ENCODE data around the gene PPP2R2D. TPM values are rescaled to one million over a fixed set of nuclear protein-coding genes. Genes with fewer than 3 reads are reported as not detected.
A peak's percentile ranks its signal among the peaks of the same experiment; 100 is the strongest.

PPP2R2D gene
- total RNA-seq, 1 experiment from 2014 or later, result 23.7 TPM

DNA sequence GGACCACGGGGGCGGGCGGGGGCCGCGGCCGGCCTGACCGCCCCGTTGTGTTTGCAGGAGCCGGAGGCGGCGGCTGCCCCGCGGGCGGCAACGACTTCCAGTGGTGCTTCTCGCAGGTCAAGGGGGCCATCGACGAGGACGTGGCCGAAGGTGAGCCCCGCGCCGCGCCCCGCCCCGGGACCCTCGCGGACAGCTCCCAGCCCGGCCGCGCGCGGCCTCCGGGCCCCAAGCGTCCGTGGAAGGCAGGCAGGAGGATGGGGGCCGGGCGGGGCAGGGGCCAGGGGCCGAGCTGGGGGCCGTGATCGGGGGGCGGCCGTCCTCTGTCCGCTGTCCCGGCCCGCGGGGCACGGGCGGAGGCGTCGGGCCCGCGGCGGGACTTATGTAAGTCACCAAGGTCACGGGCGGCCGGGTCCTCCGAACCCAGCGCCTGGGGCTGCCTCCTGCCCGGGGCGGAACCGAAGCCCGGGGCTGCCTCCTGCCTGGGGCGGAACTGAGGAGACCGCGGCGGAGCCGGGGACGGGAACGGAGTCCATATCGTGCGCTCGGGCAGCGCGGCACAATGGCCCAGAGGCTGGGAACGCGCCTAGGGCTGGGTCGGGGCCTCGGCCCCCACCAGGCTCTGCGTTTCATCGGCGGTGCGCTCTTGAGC, 497 bp downstream of the PPP2R2D start:
- Mint-ChIP-seq H3K4me1 (ENCODE audit: low read depth, unreplicated experiment) (peaks cover 22% of the 10 kb centered on the region), H3K4me3 (ENCODE audit: low read depth, unreplicated experiment) (peak overlapping the region; percentile 79), H3K27me3 (ENCODE audit: unreplicated experiment) (peaks cover 21% of the 10 kb centered on the region), H3K27ac (ENCODE audit: unreplicated experiment) (peak overlapping the region; percentile 82), H3K36me3 (ENCODE audit: insufficient read depth, unreplicated experiment) (peaks cover 24% of the 10 kb centered on the region), H3K9me3 (ENCODE audit: low read depth, unreplicated experiment) (no peaks in the 10 kb centered on the region)
- TF ChIP-seq, protein P1, sequence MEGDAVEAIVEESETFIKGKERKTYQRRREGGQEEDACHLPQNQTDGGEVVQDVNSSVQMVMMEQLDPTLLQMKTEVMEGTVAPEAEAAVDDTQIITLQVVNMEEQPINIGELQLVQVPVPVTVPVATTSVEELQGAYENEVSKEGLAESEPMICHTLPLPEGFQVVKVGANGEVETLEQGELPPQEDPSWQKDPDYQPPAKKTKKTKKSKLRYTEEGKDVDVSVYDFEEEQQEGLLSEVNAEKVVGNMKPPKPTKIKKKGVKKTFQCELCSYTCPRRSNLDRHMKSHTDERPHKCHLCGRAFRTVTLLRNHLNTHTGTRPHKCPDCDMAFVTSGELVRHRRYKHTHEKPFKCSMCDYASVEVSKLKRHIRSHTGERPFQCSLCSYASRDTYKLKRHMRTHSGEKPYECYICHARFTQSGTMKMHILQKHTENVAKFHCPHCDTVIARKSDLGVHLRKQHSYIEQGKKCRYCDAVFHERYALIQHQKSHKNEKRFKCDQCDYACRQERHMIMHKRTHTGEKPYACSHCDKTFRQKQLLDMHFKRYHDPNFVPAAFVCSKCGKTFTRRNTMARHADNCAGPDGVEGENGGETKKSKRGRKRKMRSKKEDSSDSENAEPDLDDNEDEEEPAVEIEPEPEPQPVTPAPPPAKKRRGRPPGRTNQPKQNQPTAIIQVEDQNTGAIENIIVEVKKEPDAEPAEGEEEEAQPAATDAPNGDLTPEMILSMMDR (IDR thresholded peaks at IDR 0.05; ENCODE audit: unreplicated experiment), result no peak
- CTCF ChIA-PET, result no interaction called here
- no TSS peak for BruUV-seq (replicated peaks)
- peak; percentile 6 for DNase-seq
- intact Hi-C loops (cut with micrococcal nuclease; ENCODE audit: unreplicated experiment), result no loop called here

DNA sequence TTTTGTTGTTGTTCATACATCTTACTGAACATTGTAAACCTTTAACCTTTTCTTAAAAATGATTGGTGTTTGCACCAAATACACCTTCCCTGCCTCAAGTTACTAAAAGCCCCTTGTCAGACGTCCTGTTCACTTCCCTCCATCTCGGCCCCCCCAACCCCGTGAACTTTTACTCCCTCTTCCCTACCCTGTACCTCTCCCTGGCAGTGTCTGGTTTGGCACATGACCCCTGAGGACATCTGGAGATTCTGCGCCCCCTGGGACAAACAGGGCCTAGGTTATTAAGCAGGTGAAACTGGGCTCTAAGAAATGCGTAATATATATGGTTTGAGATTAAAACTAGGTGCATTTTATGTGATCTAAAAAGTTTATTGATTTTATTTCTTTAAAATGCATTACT, 1.4 kb downstream of the PPP2R2D start:
- peaks cover 26% of the 10 kb centered on the region for H3K4me1 Mint-ChIP-seq (ENCODE audit: low read depth, unreplicated experiment)
- no peak for DNase-seq
- peaks cover 21% of the 10 kb centered on the region for H3K27me3 Mint-ChIP-seq (ENCODE audit: unreplicated experiment)
- intact Hi-C loops (cut with micrococcal nuclease; ENCODE audit: unreplicated experiment), result no loop called here
- peak overlapping the region; percentile 79 for H3K4me3 Mint-ChIP-seq (ENCODE audit: low read depth, unreplicated experiment)
- peaks cover 28% of the 10 kb centered on the region for H3K36me3 Mint-ChIP-seq (ENCODE audit: insufficient read depth, unreplicated experiment)
- CTCF ChIA-PET, result no interaction called here
- BruUV-seq (replicated peaks), result TSS peak; percentile 54
- H3K9me3 Mint-ChIP-seq (ENCODE audit: low read depth, unreplicated experiment), result no peaks in the 10 kb centered on the region
- H3K27ac Mint-ChIP-seq (ENCODE audit: unreplicated experiment), result peak overlapping the region; percentile 82
- TF ChIP-seq, protein P1 (IDR thresholded peaks at IDR 0.05; ENCODE audit: unreplicated experiment), result no peak

DNA sequence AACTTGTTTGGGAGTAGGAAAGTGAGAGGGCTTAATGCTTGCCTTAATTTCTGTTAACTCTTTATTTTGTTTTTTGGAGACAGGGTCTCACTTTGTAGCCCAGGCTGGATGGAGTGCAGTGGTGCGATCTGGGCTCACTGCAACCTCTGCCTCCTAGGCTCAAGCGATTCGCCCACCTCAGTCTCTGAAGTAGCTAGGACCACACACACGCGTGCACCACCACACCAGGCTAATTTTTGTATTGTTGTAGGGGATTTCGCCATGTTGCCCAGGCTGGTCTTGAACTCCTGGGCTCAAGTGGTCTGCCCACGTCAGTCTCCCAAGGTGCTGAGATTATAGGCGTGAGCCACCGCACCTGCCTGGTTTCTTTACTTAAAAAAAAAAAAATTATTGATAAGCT, 1.9 kb downstream of the PPP2R2D start:
- intact Hi-C loops (cut with micrococcal nuclease; ENCODE audit: unreplicated experiment), result no loop called here
- no TSS peak for BruUV-seq (replicated peaks)
- CTCF ChIA-PET, result no interaction called here
- peak overlapping the region; percentile 79 for H3K4me3 Mint-ChIP-seq (ENCODE audit: low read depth, unreplicated experiment)
- DNase-seq, result no peak
- no peaks in the 10 kb centered on the region for H3K9me3 Mint-ChIP-seq (ENCODE audit: low read depth, unreplicated experiment)
- peaks cover 28% of the 10 kb centered on the region for H3K36me3 Mint-ChIP-seq (ENCODE audit: insufficient read depth, unreplicated experiment)
- TF ChIP-seq, protein P1 (IDR thresholded peaks at IDR 0.05; ENCODE audit: unreplicated experiment), result no peak
- no peak overlapping the region for H3K27ac Mint-ChIP-seq (ENCODE audit: unreplicated experiment)
- H3K4me1 Mint-ChIP-seq (ENCODE audit: low read depth, unreplicated experiment), result peaks cover 26% of the 10 kb centered on the region
- H3K27me3 Mint-ChIP-seq (ENCODE audit: unreplicated experiment), result peaks cover 21% of the 10 kb centered on the region

DNA sequence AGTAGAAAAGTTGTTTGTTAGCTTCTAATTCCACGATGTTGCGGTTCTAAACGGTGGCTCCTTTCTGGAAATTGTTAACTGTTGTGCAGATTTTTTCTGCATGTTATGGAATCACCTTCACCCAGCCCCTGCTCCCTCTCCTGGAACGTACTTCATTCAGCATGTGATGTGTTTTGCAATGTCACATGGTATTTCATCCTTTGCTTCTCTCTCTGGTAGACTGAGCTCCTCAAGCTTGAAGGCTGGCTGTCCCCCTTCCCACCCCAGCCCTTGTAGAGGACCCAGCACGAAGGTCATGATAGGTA, 4.4 kb downstream of the PPP2R2D start:
- Mint-ChIP-seq H3K27me3 (ENCODE audit: unreplicated experiment) (no peaks in the 10 kb centered on the region), H3K27ac (ENCODE audit: unreplicated experiment) (no peak overlapping the region), H3K4me1 (ENCODE audit: low read depth, unreplicated experiment) (peaks cover 30% of the 10 kb centered on the region), H3K36me3 (ENCODE audit: insufficient read depth, unreplicated experiment) (peaks cover 23% of the 10 kb centered on the region), H3K9me3 (ENCODE audit: low read depth, unreplicated experiment) (no peaks in the 10 kb centered on the region), H3K4me3 (ENCODE audit: low read depth, unreplicated experiment) (no peak overlapping the region)
- intact Hi-C loops (cut with micrococcal nuclease; ENCODE audit: unreplicated experiment), result no loop called here
- no peak for DNase-seq
- TF ChIP-seq, protein P1 (IDR thresholded peaks at IDR 0.05; ENCODE audit: unreplicated experiment), result no peak
- BruUV-seq (replicated peaks), result no TSS peak
- CTCF ChIA-PET, result interaction anchor here (0.6 kb wide), 1 partner anchor 55 kb away, joined by 4 read pairs; no protein-coding TSS in a partner anchor
